ENCODE data around the gene S100A8.

The S100A8 gene

GRCh38 chr1:153360592-153361479 is 30.0 kb downstream of the S100A8 start:
- H3K27me3 ChIP-seq (replicated peaks), result peaks cover 3% of the 10 kb centered on the region
- in situ Hi-C loops (cut with HindIII; ENCODE audit: low pct_ligation_motif_present, low sequenced_read_pairs), result loop anchor here (25.0 kb wide), 1 partner anchor 126 kb away; no protein-coding TSS in a partner anchor
- no peak overlapping the region for H3K27ac ChIP-seq
- no peak for DNase-seq
- TF ChIP-seq CTCF (IDR thresholded peaks at IDR 0.05; ENCODE audit: low read depth, low read length, missing control alignments), result no peak
- no peaks in the 10 kb centered on the region for H3K36me3 ChIP-seq (replicated peaks)
- no peak overlapping the region for H3K4me3 ChIP-seq (ENCODE audit: low read depth, low read length)

GRCh38 chr1:153360190-153360589 is 30.7 kb downstream of the S100A8 start:
- Histone ChIP-seq H3K36me3 (replicated peaks) (no peaks in the 10 kb centered on the region), H3K27ac (no peak overlapping the region), H3K27me3 (replicated peaks) (peaks cover 3% of the 10 kb centered on the region), H3K4me3 (ENCODE audit: low read depth, low read length) (no peak overlapping the region)
- TF ChIP-seq CTCF (IDR thresholded peaks at IDR 0.05; ENCODE audit: low read depth, low read length, missing control alignments), result no peak
- no peak for DNase-seq
- in situ Hi-C loops (cut with HindIII; ENCODE audit: low pct_ligation_motif_present, low sequenced_read_pairs), result loop anchor here (25.0 kb wide), 1 partner anchor 127 kb away; no protein-coding TSS in a partner anchor

DNA sequence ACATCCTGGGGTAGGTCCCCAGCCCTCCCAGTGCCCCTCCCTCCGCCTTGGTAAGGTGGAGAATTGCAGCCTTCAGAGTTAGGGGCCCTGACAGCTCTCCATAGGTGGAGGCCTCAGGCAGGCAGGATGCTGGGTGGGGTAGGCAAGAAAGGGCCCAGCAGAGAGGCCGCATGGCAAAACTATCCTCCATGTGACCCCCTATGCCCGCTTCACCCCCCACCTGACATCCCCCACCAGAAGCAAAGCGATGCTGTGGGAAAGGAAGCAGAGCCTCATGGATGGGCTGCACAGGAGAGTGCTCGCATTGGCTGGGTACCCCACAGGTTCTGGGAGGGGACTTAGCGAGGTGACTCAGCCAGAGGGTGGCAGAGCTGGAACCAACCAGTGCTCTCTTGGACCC is 31.6 kb downstream of the S100A8 start:
- in situ Hi-C loops (cut with HindIII; ENCODE audit: low pct_ligation_motif_present, low sequenced_read_pairs), result loop anchor here (25.0 kb wide), 1 partner anchor 128 kb away; no protein-coding TSS in a partner anchor
- Histone ChIP-seq H3K4me3 (ENCODE audit: low read depth, low read length) (no peak overlapping the region), H3K36me3 (replicated peaks) (no peaks in the 10 kb centered on the region), H3K27me3 (replicated peaks) (peaks cover 3% of the 10 kb centered on the region), H3K27ac (no peak overlapping the region)
- no peak for DNase-seq
- TF ChIP-seq CTCF (IDR thresholded peaks at IDR 0.05; ENCODE audit: low read depth, low read length, missing control alignments), result no peak

- peaks cover 3% of the 10 kb centered on the region for H3K27me3 ChIP-seq (replicated peaks)
- in situ Hi-C loops (cut with HindIII; ENCODE audit: low pct_ligation_motif_present, low sequenced_read_pairs), result loop anchor here (25.0 kb wide), 1 partner anchor 129 kb away; no protein-coding TSS in a partner anchor
- no peak for TF ChIP-seq CTCF (IDR thresholded peaks at IDR 0.05; ENCODE audit: low read depth, low read length, missing control alignments)
- H3K27ac ChIP-seq, result no peak overlapping the region
- H3K4me3 ChIP-seq (ENCODE audit: low read depth, low read length), result no peak overlapping the region
- no peaks in the 10 kb centered on the region for H3K36me3 ChIP-seq (replicated peaks)
- no peak for DNase-seq
Measured at GRCh38 chr1:153358691-153358975, 32.2 kb downstream of the S100A8 start.

GRCh38 chr1:153357853-153358690 is 32.8 kb downstream of the S100A8 start, which contains the start of gene S100A9:
S100A9 (plus strand) TSS chr1:153357854; CDS start chr1:153358284, 430 bp downstream.
- in situ Hi-C loops (cut with HindIII; ENCODE audit: low pct_ligation_motif_present, low sequenced_read_pairs), result loop anchor here (25.0 kb wide), 1 partner anchor 129 kb away; no protein-coding TSS in a partner anchor
- Histone ChIP-seq H3K36me3 (replicated peaks) (no peaks in the 10 kb centered on the region), H3K27ac (no peak within 1 kb of the TSS), H3K27me3 (replicated peaks) (peaks cover 3% of the 10 kb centered on the region), H3K4me3 (ENCODE audit: low read depth, low read length) (no peak within 1 kb of the TSS)
- DNase-seq, result no peak
- TF ChIP-seq CTCF (IDR thresholded peaks at IDR 0.05; ENCODE audit: low read depth, low read length, missing control alignments), result no peak
